ENCODE results near the gene RASGRF2.

Gene RASGRF2

GRCh38 chr5:80959768-80960442 lies at the start of gene RASGRF2:
TSS of gene RASGRF2 (plus strand) at chr5:80960363. CDS start at chr5:80960739, 376 bp downstream.
- DNase-seq = peak; percentile 18

- DNase-seq = no peak
Observed at GRCh38 chr5:80912479-80912878, 47.7 kb upstream of the RASGRF2 start.

- DNase-seq = no peak
Observed at GRCh38 chr5:80915716-80916115, 44.4 kb upstream of the RASGRF2 start.

- DNase-seq = no peak
Observed at GRCh38 chr5:80916676-80917075, 43.5 kb upstream of the RASGRF2 start.

GRCh38 chr5:80917631-80918030 lies 42.5 kb upstream of the RASGRF2 start:
- DNase-seq = no peak

- DNase-seq = no peak
Observed at GRCh38 chr5:80919678-80920196, 40.4 kb upstream of the RASGRF2 start.

- DNase-seq = no peak
Observed at GRCh38 chr5:80920333-80920732, 39.8 kb upstream of the RASGRF2 start.

- DNase-seq = no peak
Observed at GRCh38 chr5:80921026-80921425, 39.1 kb upstream of the RASGRF2 start.

GRCh38 chr5:80925931-80926330 lies 34.2 kb upstream of the RASGRF2 start:
- no peak for DNase-seq

GRCh38 chr5:80926536-80926935 lies 33.6 kb upstream of the RASGRF2 start:
- DNase-seq = no peak

- no peak for DNase-seq
Observed at GRCh38 chr5:80926979-80927656, 33.0 kb upstream of the RASGRF2 start.

GRCh38 chr5:80928073-80928472 lies 32.1 kb upstream of the RASGRF2 start:
- no peak for DNase-seq

GRCh38 chr5:80930940-80931339 lies 29.2 kb upstream of the RASGRF2 start:
- no peak for DNase-seq

- DNase-seq = no peak
Observed at GRCh38 chr5:80931411-80931810, 28.8 kb upstream of the RASGRF2 start.

GRCh38 chr5:80933036-80933435 lies 27.1 kb upstream of the RASGRF2 start:
- no peak for DNase-seq

GRCh38 chr5:80934751-80935150 lies 25.4 kb upstream of the RASGRF2 start:
- no peak for DNase-seq

GRCh38 chr5:80935811-80936385 lies 24.3 kb upstream of the RASGRF2 start:
- DNase-seq = no peak

GRCh38 chr5:80936881-80937280 lies 23.3 kb upstream of the RASGRF2 start:
- DNase-seq = no peak

GRCh38 chr5:80937584-80938356 lies 22.4 kb upstream of the RASGRF2 start:
- DNase-seq = no peak

- DNase-seq = no peak
Observed at GRCh38 chr5:80941496-80941895, 18.7 kb upstream of the RASGRF2 start.

GRCh38 chr5:80951366-80951765 lies 8.8 kb upstream of the RASGRF2 start:
- DNase-seq = no peak

- no peak for DNase-seq
Observed at GRCh38 chr5:80953587-80953986, 6.6 kb upstream of the RASGRF2 start.

- DNase-seq = no peak
Observed at GRCh38 chr5:80955082-80955590, 5.0 kb upstream of the RASGRF2 start.
